GM12864 (cell line): ENCODE measurements around the gene OR11H12.
"Not testable (repeated sequence)": the region's sequence is repeated elsewhere in the genome, so short reads cannot be mapped to it uniquely, and the experiment has no call there.

Experiments
- DNase-seq: peaks from one replicate; pipeline ENCODE4 v3.0.0-alpha.2; 2011; ENCODE audit warnings: low read depth
- H3K4me3 ChIP-seq: 2 replicates; pipeline ENCODE4 v1.5.1; 2011; ENCODE audit warnings: mild to moderate bottlenecking, low read depth, low read length, control low read depth

OR11H12 gene

GRCh38 chr14:18600817-18601216, at the start of gene OR11H12:
Gene OR11H12 (plus strand): TSS chr14:18601117. CDS start chr14:18601117, 0 bp downstream.
- not testable (repeated sequence) for DNase-seq, H3K4me3 ChIP-seq

- DNase-seq, H3K4me3 ChIP-seq: not testable (repeated sequence)
Observed at GRCh38 chr14:18582908-18583307, 18.0 kb upstream of the OR11H12 start.

- not testable (repeated sequence) for H3K4me3 ChIP-seq, DNase-seq
Observed at GRCh38 chr14:18626610-18627213, 25.8 kb downstream of the OR11H12 start.

- H3K4me3 ChIP-seq, result not testable (repeated sequence)
Observed at GRCh38 chr14:18636066-18636465, 35.1 kb downstream of the OR11H12 start.

GRCh38 chr14:18638032-18638431, 37.1 kb downstream of the OR11H12 start:
- not testable (repeated sequence) for DNase-seq, H3K4me3 ChIP-seq

More at GRCh38 chr14:18636066-18636465, 35.1 kb downstream of the OR11H12 start:
- DNase-seq, result not testable (repeated sequence)

- DNase-seq, H3K4me3 ChIP-seq: not testable (repeated sequence)
Observed at GRCh38 chr14:18638785-18639184, 37.9 kb downstream of the OR11H12 start.

- not testable (repeated sequence) for H3K4me3 ChIP-seq, DNase-seq
Observed at GRCh38 chr14:18646075-18646730, 45.3 kb downstream of the OR11H12 start.
